Heart left ventricle (tissue), 16 donors: ENCODE results near the gene LIPE. TPM values are rescaled to one million over a fixed set of nuclear protein-coding genes. Genes with fewer than 3 reads are reported as not detected.
A peak's percentile ranks its signal among the peaks of the same experiment; 100 is the strongest.

ENCODE experiments used
- ATAC-seq, 4 donors: fragments of 200-7000 bp; cut with Tn5 transposase; one replicate each; pipeline ENCODE4 v1.9.1; 2020 to 2022; ENCODE audit warnings: moderate library complexity in 4 of 4, mild to moderate bottlenecking in 3 of 4, moderate number of reproducible peaks in 1 of 4
- DNase-seq, 5 donors: peaks; one replicate each; pipeline ENCODE4 v3.0.0-alpha.2; 2020
- H3K27ac ChIP-seq, 12 donors: fragments of 200-600 bp; sonication (generic) in 4 of 12; one replicate each; pipeline versions ENCODE4 v1.5.0 to v1.8.0; 2016 to 2022; ENCODE audit warnings: mild to moderate bottlenecking in 2 of 12
- H3K27me3 ChIP-seq, 9 donors: fragments of 200-600 bp; sonication (generic) in 2 of 9; one replicate each; pipeline versions ENCODE4 v1.5.1 to v1.8.0; 2016 to 2022; ENCODE audit warnings: mild to moderate bottlenecking in 3 of 9
- H3K36me3 ChIP-seq, 9 donors: fragments of 200-600 bp; sonication (generic) in 2 of 9; one replicate each; pipeline versions ENCODE4 v1.5.0 to v1.8.0; 2018 to 2022; ENCODE audit warnings: mild to moderate bottlenecking in 2 of 9
- H3K4me1 ChIP-seq, 12 donors: fragments of 200-600 bp; sonication (generic) in 4 of 12; one replicate each; pipeline versions ENCODE4 v1.5.0 to v1.8.0; 2016 to 2022; ENCODE audit warnings: mild to moderate bottlenecking in 3 of 12
- H3K4me3 ChIP-seq, 12 donors: fragments of 200-600 bp; sonication (generic) in 4 of 12; one replicate each; pipeline versions ENCODE4 v1.5.0 to v1.8.0; 2017 to 2022; ENCODE audit warnings: mild to moderate bottlenecking in 9 of 12, moderate library complexity in 4 of 12
- H3K9me3 ChIP-seq, 12 donors: fragments of 200-600 bp; sonication (generic) in 4 of 12; one replicate each; pipeline versions ENCODE4 v1.5.0 to v1.8.0; 2016 to 2022; ENCODE audit warnings: mild to moderate bottlenecking in 1 of 12
- CTCF ChIP-seq, 12 donors: fragments of 200-600 bp; sonication (generic) in 4 of 12; IDR thresholded peaks; one replicate each; pipeline versions ENCODE4 v1.5.0 to v1.8.0; 2018 to 2022; ENCODE audit warnings: antibody characterized with exemption in 12 of 12, mild to moderate bottlenecking in 5 of 12
- POLR2A ChIP-seq, 2 donors: fragments of 450-650 bp; IDR thresholded peaks; one replicate each; pipeline ENCODE4 v1.6.1; 2017; ENCODE audit warnings: antibody characterized with exemption in 2 of 2, mild to moderate bottlenecking in 2 of 2, moderate library complexity in 2 of 2
- WGBS, 4 donors: extraction: QIAGEN DNeasy Blood & Tissue Kit in 2 of 4; methylation state at CpG; one replicate each; pipeline versions ENCODE4 v1.1.5 to v1.1.7; 2013 to 2018; 5-methylcytosine and 5-hydroxymethylcytosine counted together
- intact Hi-C, 10 donors: fragments of 100-400 bp; cut with DNase I; formaldehyde crosslinking; loops; one replicate each; pipeline versions ENCODE4 v1.11.1 to v1.14.2; 2022
- polyA plus RNA-seq, 2 donors: library from polyadenylated mRNA; stranded (reverse); fragments of 200-250 nt; gene quantifications; one replicate each; pipeline ENCODE4 v1.2.3, GENCODE V29; 2013
- total RNA-seq, 9 donors: library from RNA; depleted of rRNA in 2 of 9; stranded (reverse); fragments of >200 nt in 2 of 9; fragmentation: NEBNext Ultra II Directional in 3 of 9; extraction: Animal tissue kit (Norgen Biotek cat#: 25700) in 3 of 9; gene quantifications; one replicate each; pipeline versions ENCODE4 v1.1.0 to v1.2.4, GENCODE V29; 2016 to 2023
- donor health status: ischemic (EF 13 %, LVEDD 7.1; RV severe dilation, severe dysfunction).
- donor health status: healthy with polysubstance abuse.
- donor health status: DM: no; HTN: yes; CAD: no.
- donor health status: DM: no; HTN: no; CAD: no.
- donor health status: ischemic (EF 25% LVEDD 6.9; RV normal size, moderate dysfunction).
- donor health status: ischemic (EF 25% LVEDD 5.7; RV mildly dilated, moderate dysfunction).
- donor health status: healthy.
- donor health status: DM: yes; HTN: yes; CAD: no.
- donor health status: ischemic (EF 35%, LVEDD 5.7; RV mildly dilated, moderate dysfunction).
- donor health status: nonischemic (EF 11% LVEDD 7.7; RV severe dilation, severe dysfunction).
- donor health status: DM: yes; HTN: yes; CAD: no.
- donor health status: PGD.
- donor health status: ischemic (EF 29% LVEDD 5.4; RV normal size, mild dysfunction).
- donor health status: nonischemic (EF 23%, LVEDD 6.1; RV moderate dilation, normal function).

Gene LIPE
- total and polyA plus RNA-seq, 11 donors, result 34.7 to 111 (median 57.3) TPM

GRCh38 chr19:42386974-42387707 is 40.0 kb downstream of the LIPE start:
- H3K27me3 ChIP-seq, result peaks cover 0 to 46% (median 14%) of the 10 kb centered on the region in 9 donors

GRCh38 chr19:42380155-42380554 is 47.0 kb downstream of the LIPE start:
- intact Hi-C loops, result no loop called here
- 79 to 83% (median 81%) methylated on average over 6 of the region's 6 CpGs for WGBS, 4 donors
- TF ChIP-seq CTCF (IDR thresholded peaks at IDR 0.05) (no peak), POLR2A (IDR thresholded peaks at IDR 0.05) (no peak)
- DNase-seq (no peak), ATAC-seq (no peak)
- no peak overlapping the region for H3K4me3 ChIP-seq
- peaks cover 0 to 14% (median 7%) of the 10 kb centered on the region in 9 donors for H3K36me3 ChIP-seq
- no peaks in the 10 kb centered on the region for H3K9me3 ChIP-seq
- peaks cover 0 to 9% (median 0%) of the 10 kb centered on the region in 9 donors for H3K27me3 ChIP-seq
- no peaks in the 10 kb centered on the region for H3K4me1 ChIP-seq
- H3K27ac ChIP-seq, result no peak overlapping the region

More at GRCh38 chr19:42386974-42387707, 40.0 kb downstream of the LIPE start:
- no peaks in the 10 kb centered on the region for H3K36me3 ChIP-seq
- peak; percentile 37 to 67 (median 48) for TF ChIP-seq CTCF (IDR thresholded peaks at IDR 0.05)
- TF ChIP-seq POLR2A (IDR thresholded peaks at IDR 0.05), result no peak
- ATAC-seq, result peak; percentile 39 to 87 (median 80)
- H3K27ac ChIP-seq, result peak overlapping the region in 5 of 12 donors; percentile 3 to 37 (median 21)
- H3K4me1 ChIP-seq, result peaks cover 0 to 9% (median 5%) of the 10 kb centered on the region in 12 donors
- intact Hi-C loops, result loop anchor here in 1 of 10 donors (5.0 kb wide), 1 partner anchor 45 kb away; no protein-coding TSS in a partner anchor
- H3K9me3 ChIP-seq, result no peaks in the 10 kb centered on the region
- peak; percentile 45 to 77 (median 65) for DNase-seq
- H3K4me3 ChIP-seq, result peak overlapping the region; percentile 20 to 59 (median 48)
- 1 to 8% (median 3%) methylated on average over 22 to 48 of the region's 48 CpGs for WGBS, 4 donors

DNA sequence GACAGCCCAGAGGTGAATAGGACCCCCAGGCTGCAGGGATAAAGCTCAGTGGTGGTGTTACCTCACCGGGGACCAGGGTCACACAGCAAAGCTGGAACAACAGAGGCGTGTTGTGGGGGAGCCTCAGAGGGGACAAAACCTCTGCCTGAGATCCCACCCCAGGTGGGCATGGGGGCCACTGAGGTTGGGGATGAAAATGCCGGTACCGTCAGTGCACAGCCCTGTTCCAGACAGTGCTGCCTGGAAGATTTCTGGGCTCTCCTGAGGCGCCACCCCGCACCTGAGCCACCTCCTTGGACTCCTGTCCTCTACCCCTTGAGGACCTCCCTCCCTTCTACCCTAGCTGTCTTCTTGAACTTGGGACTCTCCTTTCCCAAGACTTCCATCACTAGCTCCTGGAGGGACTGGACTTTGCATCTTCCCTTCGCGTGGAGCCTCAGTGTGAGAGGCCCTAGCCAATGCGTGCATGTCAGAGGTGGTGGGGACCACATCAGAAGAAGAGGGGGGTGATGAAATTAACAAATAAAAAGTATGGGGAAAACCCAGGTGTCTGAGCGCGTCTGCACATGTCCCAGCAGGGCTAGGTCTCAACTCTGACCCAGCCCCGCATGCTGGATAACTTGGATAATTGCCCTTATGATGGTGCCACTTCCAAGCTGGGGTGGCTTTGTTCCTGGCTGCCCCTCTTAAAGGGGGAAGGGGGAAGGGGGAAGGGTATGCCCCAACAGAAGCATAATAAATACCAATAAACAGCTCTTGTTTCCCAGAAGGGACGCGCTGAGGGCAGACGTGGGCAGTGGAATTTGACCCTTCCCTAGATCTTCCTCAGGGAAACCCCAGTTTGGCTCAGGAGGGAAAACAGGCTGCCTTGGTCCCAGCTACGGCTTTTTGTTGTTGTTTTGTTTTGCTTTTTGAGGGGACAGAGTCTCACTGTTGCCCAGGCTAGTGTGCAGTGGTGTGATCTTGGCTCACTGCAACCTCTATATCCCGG is 48.7 kb downstream of the LIPE start:
- H3K9me3 ChIP-seq, result no peaks in the 10 kb centered on the region
- TF ChIP-seq POLR2A (IDR thresholded peaks at IDR 0.05) (no peak), CTCF (IDR thresholded peaks at IDR 0.05) (no peak)
- H3K36me3 ChIP-seq, result peaks cover 0 to 27% (median 13%) of the 10 kb centered on the region in 9 donors
- DNase-seq, result no peak
- no peak overlapping the region for H3K4me3 ChIP-seq
- H3K27ac ChIP-seq, result no peak overlapping the region
- H3K27me3 ChIP-seq, result peaks cover 0 to 9% (median 0%) of the 10 kb centered on the region in 9 donors
- ATAC-seq, result peak in 2 of 4 donors; percentile 4 to 18
- H3K4me1 ChIP-seq, result no peaks in the 10 kb centered on the region
- WGBS, 4 donors, result 77 to 82% (median 79%) methylated on average over 17 of the region's 17 CpGs
- intact Hi-C loops, result no loop called here
